Right lobe of liver (tissue), 6 donors: ENCODE measurements around the gene SEBOX. TPM values are rescaled to one million over a fixed set of nuclear protein-coding genes. Genes with fewer than 3 reads are reported as not detected.
A peak's percentile ranks its signal among the peaks of the same experiment; 100 is the strongest.
"Not testable (repeated sequence)": the region's sequence is repeated elsewhere in the genome, so short reads cannot be mapped to it uniquely, and the experiment has no call there.

ENCODE experiments used
- ATAC-seq, 4 donors: fragments of 200-7000 bp; cut with Tn5 transposase; one replicate each; pipeline ENCODE4 v1.9.1; 2020; ENCODE audit warnings: mild to moderate bottlenecking in 4 of 4, moderate library complexity in 4 of 4
- DNase-seq, 3 donors: peaks; one replicate each; pipeline ENCODE4 v3.0.0-alpha.2; 2020
- H3K27ac ChIP-seq, 3 donors: fragments of 200-600 bp; one replicate each; pipeline ENCODE4 v1.8.0; 2022
- H3K27me3 ChIP-seq, 2 donors: fragments of 200-600 bp; one replicate each; pipeline ENCODE4 v1.8.0; 2022
- H3K36me3 ChIP-seq, 4 donors: fragments of 200-600 bp; sonication (generic) in 1 of 4; one replicate each; pipeline versions ENCODE4 v1.5.1 to v1.8.0; 2017 to 2022; ENCODE audit warnings: control low read depth in 1 of 4
- H3K4me1 ChIP-seq, 4 donors: fragments of 200-600 bp; sonication (generic) in 1 of 4; one replicate each; pipeline versions ENCODE4 v1.5.1 to v1.8.0; 2017 to 2022; ENCODE audit warnings: control low read depth in 1 of 4
- H3K4me3 ChIP-seq, 3 donors: fragments of 200-600 bp; one replicate each; pipeline ENCODE4 v1.8.0; 2022
- H3K9me3 ChIP-seq, 4 donors: fragments of 200-600 bp; sonication (generic) in 1 of 4; one replicate each; pipeline versions ENCODE4 v1.5.1 to v1.8.0; 2017 to 2022; ENCODE audit warnings: control low read depth in 1 of 4
- POLR2A ChIP-seq: fragments of 450-650 bp; IDR thresholded peaks from one replicate; pipeline ENCODE4 v1.6.1; 2017; ENCODE audit warnings: antibody characterized with exemption, mild to moderate bottlenecking
- WGBS: methylation state at CpG from one replicate; pipeline ENCODE4 v1.1.6; 2018; ENCODE audit warnings: low coverage, low lambda C conversion rate; ENCODE audit not compliant: insufficient coverage; ENCODE audit errors: missing lambda C conversion rate; 5-methylcytosine and 5-hydroxymethylcytosine counted together
- intact Hi-C, 2 donors: fragments of 100-400 bp; cut with DNase I; formaldehyde crosslinking; loops; one replicate each; pipeline versions ENCODE4 v1.11.2 to v1.14.1; 2022
- total RNA-seq, 6 experiments: library from RNA; depleted of rRNA in 2 of 6; stranded (reverse); fragments of >200 nt in 2 of 6; fragmentation: NEBNext Ultra II Directional in 3 of 6; extraction: Animal tissue kit (Norgen Biotek cat#: 25700) in 3 of 6; gene quantifications; one replicate each; pipeline versions ENCODE4 v1.1.0 to v1.2.4, GENCODE V29; 2016 to 2023
- TF ChIP-seq, protein P1 (sequence below), 4 donors: fragments of 200-600 bp in 3 of 4; fragments of 450-650 bp in 1 of 4; IDR thresholded peaks; one replicate each; pipeline versions ENCODE4 v1.5.1 to v1.8.0; 2016 to 2022; ENCODE audit warnings: antibody characterized with exemption in 4 of 4, mild to moderate bottlenecking in 2 of 4
- donor health status: DM: no; HTN: yes; CAD: no.
- donor health status: DM: no; HTN: no; CAD: no.
- donor health status: DM: no; HTN: no; CAD: no.
- donor health status: DM: no; HTN: yes; CAD: no.
- donor health status: DM: no; HTN: yes; CAD: no.

The SEBOX gene
- total RNA-seq, 6 experiments from 2014 or later: not detected

DNA sequence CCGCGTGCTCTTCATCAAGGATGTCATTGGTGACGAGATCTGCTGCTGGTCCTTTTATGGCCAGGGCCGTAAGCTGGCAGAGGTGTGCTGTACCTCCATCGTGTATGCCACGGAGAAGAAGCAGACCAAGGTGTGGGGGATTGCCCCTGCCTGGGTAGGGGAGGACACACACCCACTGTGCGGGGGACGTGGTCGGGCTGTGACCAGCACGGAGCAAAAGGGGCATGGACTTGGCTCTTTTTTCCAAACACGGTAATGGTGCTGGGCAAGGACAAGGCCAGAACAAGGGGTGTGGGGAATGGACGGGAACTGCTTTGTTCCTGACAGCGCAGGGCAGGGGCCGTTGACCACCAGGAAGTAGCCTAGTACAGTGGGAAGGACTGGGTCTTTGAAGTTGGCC lies 22.7 kb downstream of the SEBOX start:
- peaks cover 4 to 53% (median 32%) of the 10 kb centered on the region in 4 donors for H3K36me3 ChIP-seq
- no peak for ATAC-seq
- H3K4me1 ChIP-seq: peaks cover 3 to 52% (median 24%) of the 10 kb centered on the region in 4 donors
- intact Hi-C loops: loop anchor here in 1 of 2 donors (10.0 kb wide), 1 partner anchor 108 kb away; no protein-coding TSS in a partner anchor
- DNase-seq: no peak
- H3K27me3 ChIP-seq: no peaks in the 10 kb centered on the region
- H3K9me3 ChIP-seq: no peaks in the 10 kb centered on the region
- 92% methylated on average over 7 of the region's 14 CpGs for WGBS
- TF ChIP-seq, protein P1, sequence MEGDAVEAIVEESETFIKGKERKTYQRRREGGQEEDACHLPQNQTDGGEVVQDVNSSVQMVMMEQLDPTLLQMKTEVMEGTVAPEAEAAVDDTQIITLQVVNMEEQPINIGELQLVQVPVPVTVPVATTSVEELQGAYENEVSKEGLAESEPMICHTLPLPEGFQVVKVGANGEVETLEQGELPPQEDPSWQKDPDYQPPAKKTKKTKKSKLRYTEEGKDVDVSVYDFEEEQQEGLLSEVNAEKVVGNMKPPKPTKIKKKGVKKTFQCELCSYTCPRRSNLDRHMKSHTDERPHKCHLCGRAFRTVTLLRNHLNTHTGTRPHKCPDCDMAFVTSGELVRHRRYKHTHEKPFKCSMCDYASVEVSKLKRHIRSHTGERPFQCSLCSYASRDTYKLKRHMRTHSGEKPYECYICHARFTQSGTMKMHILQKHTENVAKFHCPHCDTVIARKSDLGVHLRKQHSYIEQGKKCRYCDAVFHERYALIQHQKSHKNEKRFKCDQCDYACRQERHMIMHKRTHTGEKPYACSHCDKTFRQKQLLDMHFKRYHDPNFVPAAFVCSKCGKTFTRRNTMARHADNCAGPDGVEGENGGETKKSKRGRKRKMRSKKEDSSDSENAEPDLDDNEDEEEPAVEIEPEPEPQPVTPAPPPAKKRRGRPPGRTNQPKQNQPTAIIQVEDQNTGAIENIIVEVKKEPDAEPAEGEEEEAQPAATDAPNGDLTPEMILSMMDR (IDR thresholded peaks at IDR 0.05): no peak
- TF ChIP-seq POLR2A: no peak
- peak overlapping the region in 1 of 3 donors; percentile 89 for H3K27ac ChIP-seq
- H3K4me3 ChIP-seq: no peak overlapping the region

DNA sequence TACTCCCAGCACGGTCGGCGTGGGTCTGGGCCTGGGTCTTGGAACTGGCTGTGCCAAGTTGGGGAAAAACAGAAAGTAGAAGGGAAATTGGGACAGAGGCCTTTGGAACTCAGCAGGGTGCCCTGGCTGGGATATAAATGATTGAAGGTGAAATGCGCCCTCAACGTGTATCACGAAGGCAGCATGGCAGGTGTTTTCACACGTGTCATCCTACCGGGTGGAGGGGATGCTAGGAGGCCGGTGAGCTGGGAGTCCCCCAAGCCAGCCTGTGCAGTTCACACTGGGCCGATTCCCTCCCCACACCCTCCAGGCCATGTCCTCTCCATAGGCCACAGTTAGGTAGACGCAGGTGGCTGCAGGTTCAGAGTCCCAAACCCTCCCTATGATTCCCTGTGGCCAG lies 23.5 kb downstream of the SEBOX start:
- TF ChIP-seq, protein P1 (IDR thresholded peaks at IDR 0.05): no peak
- no peak for TF ChIP-seq POLR2A
- intact Hi-C loops: loop anchor here in 1 of 2 donors (10.0 kb wide), 1 partner anchor 107 kb away; no protein-coding TSS in a partner anchor
- Histone ChIP-seq H3K9me3 (no peaks in the 10 kb centered on the region), H3K36me3 (peaks cover 4 to 53% (median 32%) of the 10 kb centered on the region in 4 donors), H3K4me1 (peaks cover 0 to 53% (median 25%) of the 10 kb centered on the region in 4 donors), H3K4me3 (no peak overlapping the region), H3K27ac (no peak overlapping the region), H3K27me3 (no peaks in the 10 kb centered on the region)
- 96% methylated on average over 3 of the region's 11 CpGs for WGBS
- DNase-seq: no peak
- no peak for ATAC-seq

DNA sequence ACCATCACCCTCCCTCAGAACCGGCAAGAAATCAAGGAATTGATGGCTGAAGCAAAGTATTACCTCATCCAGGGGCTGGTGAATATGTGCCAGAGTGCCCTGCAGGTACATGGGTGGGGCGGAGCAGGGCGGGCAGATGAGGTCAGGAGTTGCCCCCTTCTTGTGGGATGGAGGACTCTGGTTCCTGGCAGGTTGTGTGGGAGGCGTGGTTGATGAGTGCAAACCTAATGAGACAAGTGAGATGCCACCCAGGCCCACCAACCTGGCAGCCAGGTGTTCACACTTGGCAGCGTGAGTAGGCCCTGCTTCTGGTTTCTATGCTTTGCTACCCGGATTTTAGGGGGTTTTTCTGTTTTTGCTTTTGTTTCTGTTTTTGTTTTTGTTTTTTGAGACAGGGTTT lies 24.6 kb downstream of the SEBOX start:
- Histone ChIP-seq H3K4me1 (peaks cover 0 to 45% (median 21%) of the 10 kb centered on the region in 4 donors), H3K36me3 (peaks cover 4 to 53% (median 32%) of the 10 kb centered on the region in 4 donors), H3K27me3 (no peaks in the 10 kb centered on the region), H3K4me3 (no peak overlapping the region), H3K27ac (no peak overlapping the region), H3K9me3 (no peaks in the 10 kb centered on the region)
- DNase-seq: no peak
- 67% methylated on average over 1 of the region's 6 CpGs for WGBS
- ATAC-seq: no peak
- intact Hi-C loops: loop anchor here in 1 of 2 donors (10.0 kb wide), 1 partner anchor 106 kb away; no protein-coding TSS in a partner anchor
- TF ChIP-seq, protein P1 (IDR thresholded peaks at IDR 0.05): no peak
- TF ChIP-seq POLR2A: no peak

DNA sequence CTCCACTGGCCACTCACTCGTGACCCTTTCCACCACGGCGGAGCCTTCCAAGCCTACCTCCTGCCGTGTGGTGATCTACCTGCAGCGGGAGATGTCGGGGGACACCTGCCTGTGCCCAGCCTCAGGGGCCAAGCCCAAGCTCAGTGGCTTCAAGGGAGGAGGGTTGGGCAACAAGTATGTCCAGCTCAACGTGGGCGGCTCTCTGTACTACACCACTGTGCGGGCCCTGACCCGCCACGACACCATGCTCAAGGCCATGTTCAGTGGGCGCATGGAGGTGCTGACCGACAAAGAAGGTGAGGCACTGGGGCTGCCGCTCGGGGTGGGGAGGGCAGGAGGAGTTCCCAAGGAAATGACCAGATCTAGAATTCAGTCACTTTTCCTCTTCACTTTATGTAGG lies 25.6 kb downstream of the SEBOX start:
- intact Hi-C loops: no loop called here
- WGBS: 100% methylated on average over 4 of the region's 15 CpGs
- no peak for ATAC-seq
- H3K4me3 ChIP-seq: no peak overlapping the region
- peaks cover under 1 to 45% (median 27%) of the 10 kb centered on the region in 4 donors for H3K36me3 ChIP-seq
- TF ChIP-seq, protein P1 (IDR thresholded peaks at IDR 0.05): no peak
- TF ChIP-seq POLR2A: no peak
- no peaks in the 10 kb centered on the region for H3K27me3 ChIP-seq
- DNase-seq: no peak
- H3K4me1 ChIP-seq: peaks cover 0 to 39% (median 18%) of the 10 kb centered on the region in 4 donors
- no peak overlapping the region for H3K27ac ChIP-seq
- no peaks in the 10 kb centered on the region for H3K9me3 ChIP-seq

DNA sequence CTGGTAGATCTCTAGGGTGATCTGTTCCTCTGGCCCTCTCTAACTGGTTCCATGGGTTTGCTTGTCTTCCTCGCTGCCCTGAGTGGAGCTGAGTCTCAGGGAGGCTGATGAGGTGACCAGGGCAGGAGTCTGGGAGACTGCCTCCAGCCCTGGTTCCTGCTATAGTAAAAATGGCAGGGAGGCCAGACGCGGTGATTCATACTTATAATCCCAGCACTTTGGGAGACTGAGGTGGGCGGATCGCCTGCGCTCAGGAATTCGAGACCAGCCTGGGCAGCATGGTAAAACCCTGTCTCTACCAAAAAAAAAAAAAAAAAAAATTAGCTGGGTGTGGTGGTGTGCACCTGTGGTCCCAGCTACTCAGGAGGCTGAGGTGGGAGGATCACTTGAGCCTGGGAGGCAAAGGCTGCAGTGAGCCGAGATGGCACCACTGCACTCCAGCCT lies 26.2 kb downstream of the SEBOX start:
- H3K27me3 ChIP-seq, ATAC-seq, DNase-seq, intact Hi-C loops, H3K4me3 ChIP-seq, H3K9me3 ChIP-seq: not testable (repeated sequence)
- Histone ChIP-seq H3K4me1 (peaks cover 0 to 38% (median 15%) of the 10 kb centered on the region in 4 donors), H3K27ac (peak overlapping the region in 1 of 3 donors; percentile 28), H3K36me3 (peaks cover 0 to 39% (median 20%) of the 10 kb centered on the region in 4 donors)
- 78% methylated on average over 4 of the region's 8 CpGs for WGBS
